GM19372 (cell line): ENCODE measurements around the gene SHC4.
"Not testable (repeated sequence)": the region's sequence is repeated elsewhere in the genome, so short reads cannot be mapped to it uniquely, and the experiment has no call there.

Experiments
- ATAC-seq: cut with Tn5 transposase; IDR thresholded peaks from one replicate; pipeline ENCODE4 v1.9.1; 2021; ENCODE audit warnings: mild to moderate bottlenecking, low read depth, moderate library complexity; ENCODE audit not compliant: unreplicated experiment

Gene SHC4

DNA sequence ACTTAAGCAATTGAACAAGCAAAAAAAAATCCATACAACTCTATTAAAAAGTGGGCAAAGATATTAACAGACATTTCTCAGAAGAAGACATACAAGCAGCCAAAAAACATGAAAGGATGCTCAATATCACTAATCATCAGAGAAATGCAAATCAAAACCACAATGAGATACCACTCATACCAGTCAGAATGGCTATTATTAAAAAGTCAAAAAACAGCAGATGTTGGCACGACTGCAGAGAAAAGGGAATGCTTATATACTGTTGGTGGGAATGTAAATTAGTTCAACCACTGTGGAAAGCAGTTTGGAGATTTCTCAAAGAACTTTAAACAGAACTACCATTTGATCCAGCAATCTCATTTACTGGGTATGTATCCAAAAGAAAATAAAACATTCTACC, 7.2 kb upstream of the SHC4 start:
- ATAC-seq = not testable (repeated sequence)

DNA sequence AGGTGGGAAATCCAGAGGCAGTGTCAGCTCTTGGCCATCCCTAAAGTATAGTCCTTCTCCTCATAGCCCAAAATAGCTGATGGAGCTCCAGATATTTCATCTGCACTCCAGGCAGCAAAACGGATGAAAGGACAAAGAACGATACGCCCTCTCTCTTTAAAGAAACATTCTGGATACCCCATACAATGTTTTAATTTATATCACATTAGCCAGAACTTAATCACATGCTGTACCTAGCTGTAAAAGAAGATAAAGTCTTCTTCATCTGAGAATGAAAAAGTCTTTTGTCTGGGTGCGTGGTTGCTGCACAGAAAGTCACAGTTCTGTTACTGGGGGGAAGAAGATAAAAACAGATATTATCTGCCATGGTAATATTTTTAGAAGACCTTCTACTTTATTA, 4.3 kb upstream of the SHC4 start:
- no peak for ATAC-seq

DNA sequence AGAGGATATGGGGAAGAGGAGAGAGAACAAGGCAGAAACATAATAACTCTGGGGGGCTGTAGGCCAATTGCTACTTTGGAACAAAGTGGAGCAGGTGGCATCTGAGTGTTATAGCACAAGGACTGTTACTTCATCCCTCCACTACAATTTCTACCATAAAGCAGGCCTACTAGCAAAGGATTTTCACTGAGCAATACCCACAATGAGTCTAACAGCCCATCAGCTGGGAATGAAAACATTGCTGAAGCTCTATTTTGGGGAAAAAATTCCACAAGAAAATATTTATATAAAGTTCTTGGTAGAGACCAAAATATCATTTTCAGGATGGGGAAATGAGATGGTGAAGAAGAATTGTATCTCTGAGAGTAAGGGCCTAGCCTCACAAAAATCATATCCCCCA, 3.6 kb upstream of the SHC4 start:
- no peak for ATAC-seq

DNA sequence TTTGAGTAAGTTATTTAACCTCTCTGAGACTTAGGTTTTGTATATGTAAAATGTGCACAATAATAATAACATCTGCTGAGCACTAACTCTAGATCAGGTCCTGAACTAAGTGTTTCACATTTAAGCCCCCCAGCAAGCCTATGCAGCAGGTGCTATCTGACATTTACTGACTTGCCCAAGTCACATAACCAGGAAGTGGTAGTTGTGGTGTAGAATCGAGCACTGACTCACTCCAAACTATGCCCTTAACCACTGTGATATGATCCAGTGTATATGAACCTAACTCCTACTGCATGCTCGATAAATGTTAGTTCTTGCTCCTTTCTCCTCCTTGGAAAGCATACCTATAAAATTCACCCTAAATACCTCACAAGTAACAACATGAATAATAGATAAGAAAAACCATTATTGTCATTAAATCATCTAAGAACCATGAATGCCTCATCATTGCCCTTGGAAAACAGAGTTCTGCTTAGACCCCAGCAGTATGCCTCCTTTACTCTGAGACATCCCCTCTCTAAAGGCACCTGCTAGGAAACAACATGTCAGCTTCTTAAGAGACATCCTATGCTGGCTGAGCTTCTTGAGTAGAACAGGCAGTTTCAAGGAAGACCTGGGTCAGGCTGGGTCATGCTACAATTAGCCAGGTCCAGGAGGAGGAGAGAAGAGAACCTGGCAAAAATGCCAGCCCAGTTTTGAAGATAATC, 3.0 kb upstream of the SHC4 start:
- ATAC-seq = peak; percentile 61

DNA sequence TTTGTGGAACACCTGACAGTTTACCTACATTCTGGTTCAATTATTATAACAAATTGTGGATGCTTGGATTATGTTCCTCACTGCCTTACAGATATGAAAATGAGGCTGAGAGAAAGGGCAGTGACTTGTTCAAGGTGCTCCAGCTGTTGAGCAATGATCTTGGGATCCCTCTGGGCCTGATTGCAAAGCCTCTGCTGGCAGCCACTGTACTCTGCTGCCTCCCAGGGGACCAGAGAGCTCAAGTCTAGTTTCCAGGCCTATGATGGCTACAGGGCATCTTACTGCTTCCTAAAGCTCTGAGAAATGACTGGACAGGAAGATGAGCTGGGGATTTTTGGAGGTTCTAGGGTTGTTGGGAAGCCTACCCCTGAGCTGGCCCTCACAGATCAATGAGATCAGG, 2.3 kb upstream of the SHC4 start:
- peak; percentile 48 for ATAC-seq

DNA sequence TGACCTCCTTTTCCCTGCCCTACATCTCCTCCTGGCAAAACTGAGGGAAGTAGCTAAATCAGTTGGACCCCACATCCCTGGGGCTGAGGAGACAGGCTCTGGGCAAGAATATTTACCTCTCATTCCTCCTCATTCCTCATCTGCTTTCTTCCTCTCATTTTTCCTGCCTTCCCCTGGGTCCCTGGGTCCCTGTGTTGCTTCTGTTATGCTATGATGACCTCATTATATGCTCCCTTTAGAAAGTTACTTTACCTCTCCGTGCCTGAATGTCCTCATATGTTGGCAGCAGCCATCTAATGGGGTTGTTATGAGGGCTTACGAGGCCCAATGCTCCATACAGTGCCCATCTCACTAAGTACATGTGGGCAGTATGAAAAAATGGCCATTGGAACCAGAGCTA, 1.2 kb upstream of the SHC4 start:
- no peak for ATAC-seq

DNA sequence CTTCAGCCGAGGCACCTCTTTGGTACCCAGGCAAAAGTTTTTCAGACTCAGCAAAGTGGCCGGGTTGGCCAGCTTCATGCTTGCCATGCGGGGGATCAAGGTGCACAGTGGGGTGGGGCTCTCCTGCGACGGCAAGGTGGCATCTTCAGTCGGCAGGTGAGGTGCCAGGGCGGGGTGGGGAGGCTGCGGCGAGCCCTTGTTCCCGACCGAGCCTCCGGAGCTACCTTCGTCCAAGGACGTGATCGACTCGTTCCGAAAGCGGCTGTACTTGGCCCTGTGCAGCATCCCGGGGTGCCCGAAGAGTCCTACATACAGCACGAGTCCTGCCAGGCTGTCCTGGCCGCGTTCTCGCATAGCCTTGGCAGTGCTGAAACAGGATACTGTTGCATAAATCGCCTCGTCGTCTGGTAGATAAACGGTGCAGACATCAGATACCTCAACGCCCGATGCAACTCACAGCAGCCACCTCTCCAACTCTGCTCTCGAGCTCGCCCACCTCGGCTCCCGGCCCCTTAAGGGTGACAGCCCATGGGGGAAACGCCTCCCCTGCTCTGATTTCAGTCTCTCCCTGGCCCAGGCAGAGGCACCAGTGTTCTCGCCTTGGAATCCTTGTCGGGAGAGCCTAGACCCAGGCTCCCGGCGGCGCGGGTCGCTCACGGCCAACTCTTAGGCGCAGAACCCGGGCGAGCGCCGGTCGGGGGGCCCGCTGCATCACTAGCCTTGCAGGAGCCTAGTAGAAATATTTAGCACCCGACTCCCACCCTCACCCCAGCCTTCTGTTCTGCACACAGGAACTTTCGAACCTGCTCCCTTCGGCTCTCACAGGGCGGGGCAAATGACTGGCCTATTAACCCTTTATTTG, 826 bp downstream of the SHC4 start:
- ATAC-seq = peak; percentile 9

DNA sequence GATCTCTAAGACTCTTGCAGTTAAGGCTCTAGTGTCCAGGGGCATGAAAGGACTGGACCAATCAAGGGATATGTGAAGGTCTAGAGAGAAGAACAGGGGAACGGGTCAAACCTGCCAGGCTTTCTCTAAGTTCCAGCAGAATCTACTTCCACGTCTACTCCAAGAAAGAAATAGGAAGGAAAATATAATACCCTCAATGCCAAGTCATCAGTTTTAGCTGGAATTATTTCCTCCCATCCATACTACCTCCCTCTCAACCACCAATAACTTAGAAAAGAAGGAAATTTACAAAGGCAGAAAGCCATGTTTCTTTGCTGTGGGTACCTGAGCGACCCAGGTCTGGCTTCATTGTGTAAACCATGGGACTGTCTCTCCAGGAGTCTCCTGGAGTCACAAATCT, 7.8 kb downstream of the SHC4 start:
- no peak for ATAC-seq

DNA sequence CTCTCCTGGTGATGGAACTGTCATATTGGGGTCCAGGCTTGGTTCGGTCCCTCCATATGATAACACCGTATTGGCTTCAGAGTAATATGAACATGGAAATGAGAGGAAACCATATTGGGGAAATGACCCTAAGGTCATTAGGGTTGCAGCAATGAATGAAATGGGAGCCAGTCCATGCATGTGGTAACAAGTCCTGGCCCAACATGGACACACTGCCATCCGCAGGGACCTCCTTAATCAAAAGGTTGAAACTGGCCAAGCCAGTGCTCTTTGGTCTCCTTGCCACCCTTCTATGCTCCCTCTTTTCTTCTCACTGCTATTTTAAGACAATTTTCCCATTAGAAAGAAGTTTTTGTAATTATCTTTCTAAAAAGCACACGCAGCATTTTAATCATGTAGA, 8.3 kb downstream of the SHC4 start:
- no peak for ATAC-seq

DNA sequence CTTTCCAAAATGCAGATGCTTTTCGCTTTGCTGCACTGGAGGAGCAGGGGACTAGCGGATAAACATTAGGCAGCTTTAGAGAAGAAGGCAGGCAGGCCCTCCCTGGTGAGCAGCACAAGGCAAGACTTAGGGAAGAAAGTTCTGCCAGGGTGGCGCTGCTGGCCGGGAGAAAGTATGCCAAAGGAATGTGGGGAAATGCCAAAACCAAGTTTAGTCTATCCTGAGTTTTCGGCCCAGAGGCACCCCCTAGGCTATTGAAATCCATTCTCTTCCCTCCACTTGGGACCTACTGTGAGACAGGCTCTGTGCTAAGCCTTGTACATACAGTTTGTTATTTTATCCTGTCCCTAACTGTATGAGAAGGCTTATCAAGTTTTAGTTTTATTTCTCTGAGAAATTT, 9.2 kb downstream of the SHC4 start:
- ATAC-seq = no peak

DNA sequence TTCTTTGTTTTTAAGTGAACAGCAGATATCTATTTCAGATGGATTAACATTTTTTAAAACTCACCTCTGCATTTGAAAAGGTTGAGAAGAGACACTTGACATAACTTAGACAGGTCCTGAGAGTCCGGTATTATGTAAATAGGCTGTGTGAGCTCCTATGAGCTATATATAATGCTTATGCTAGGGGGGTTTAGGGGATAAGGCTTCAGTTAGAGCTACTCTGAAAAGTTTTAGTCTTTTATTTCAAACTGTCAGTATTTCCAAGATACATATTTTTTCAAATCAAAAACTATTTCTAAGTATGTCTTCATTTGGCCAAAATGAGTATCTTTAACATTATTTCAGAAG, 16.9 kb downstream of the SHC4 start:
- ATAC-seq = no peak

DNA sequence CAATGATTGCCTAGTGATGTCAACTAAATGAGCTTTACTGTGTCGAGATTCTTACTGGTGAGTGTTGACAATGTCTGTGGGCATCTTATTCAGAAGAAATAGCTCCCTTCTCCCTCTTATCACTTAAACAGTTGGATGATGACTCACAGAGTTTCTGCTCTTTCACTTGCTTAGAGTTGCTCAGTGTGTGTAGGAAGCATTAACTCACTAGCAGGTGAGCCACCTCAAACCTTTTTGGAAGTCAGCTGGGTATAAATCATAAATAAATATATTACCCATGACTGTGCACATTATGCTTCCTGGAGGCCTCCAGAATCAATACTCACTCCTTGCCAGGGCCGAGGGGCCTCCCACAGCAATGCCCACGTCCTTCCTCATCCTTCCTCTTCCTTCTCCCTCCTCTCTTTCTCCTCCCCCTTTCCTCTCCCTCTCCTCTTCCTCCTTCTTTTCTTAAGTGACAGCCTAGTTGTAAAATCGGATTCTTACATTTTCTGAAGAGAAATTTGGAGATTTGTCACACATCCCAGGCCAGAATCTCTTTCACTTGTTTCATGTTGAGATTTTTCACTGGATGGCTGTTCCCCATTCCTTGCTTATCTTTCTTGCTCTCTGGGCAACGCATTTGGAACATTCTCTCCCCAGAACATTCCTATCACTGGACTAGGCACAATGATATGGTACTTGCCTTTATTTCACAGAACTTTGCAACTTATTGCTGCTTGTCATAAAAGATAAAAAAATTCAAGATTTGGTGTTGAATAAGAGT, 17.5 kb downstream of the SHC4 start:
- no peak for ATAC-seq

DNA sequence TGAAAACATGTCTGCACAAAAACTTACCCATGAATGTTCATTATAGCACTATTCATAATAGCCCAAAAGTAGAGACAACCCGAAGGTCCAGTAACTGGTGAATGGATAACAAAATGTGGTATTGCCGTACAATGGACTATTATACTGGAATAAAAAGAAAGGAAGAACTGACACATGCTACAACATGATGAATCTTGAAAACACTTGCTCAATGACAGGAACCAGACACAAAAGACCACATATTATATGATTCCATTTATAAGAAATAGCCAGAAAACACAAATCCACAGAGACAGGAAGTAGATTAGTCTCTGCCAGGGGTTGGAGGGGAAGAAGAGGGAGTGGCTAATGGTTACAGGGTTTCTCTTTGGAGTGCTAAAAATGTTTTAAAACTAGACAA, 18.3 kb downstream of the SHC4 start:
- no peak for ATAC-seq

DNA sequence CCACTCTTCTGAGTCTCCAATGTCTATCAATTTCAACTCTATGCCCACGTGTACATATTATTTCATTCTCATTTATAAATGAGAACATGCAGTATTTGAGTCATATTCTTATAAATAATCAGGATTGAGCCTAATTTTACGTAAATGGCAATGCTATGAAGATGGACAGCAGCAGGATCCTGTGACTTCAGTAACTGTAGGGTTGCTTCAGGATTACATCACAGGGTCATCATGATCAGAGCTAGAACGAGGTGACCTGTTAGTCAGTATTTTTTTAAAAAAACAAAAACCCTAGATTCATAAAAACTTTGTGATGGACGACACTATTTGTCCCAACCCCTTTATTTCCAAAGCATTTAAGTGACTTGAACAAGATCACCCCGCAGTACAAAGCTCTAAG, 21.8 kb downstream of the SHC4 start:
- ATAC-seq = no peak

DNA sequence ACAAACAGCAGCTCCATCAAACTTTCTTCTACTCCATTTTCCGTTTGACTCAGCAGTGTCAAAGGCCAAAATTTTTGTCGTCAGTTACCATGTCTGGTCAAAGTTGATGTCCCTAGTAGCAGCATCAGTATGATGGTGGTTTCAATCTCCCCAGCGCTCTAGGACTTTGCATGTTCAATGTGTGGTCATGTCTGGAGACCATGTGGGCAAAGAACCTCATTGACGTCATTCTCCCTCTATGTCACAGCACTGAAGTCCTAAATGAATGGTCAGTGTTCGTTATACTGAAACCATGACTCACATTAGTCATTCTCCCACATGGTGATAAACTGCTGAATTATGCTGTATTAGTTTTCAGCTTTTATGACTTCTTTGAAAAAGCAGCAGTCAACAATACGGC, 23.2 kb downstream of the SHC4 start:
- ATAC-seq = peak; percentile 92

DNA sequence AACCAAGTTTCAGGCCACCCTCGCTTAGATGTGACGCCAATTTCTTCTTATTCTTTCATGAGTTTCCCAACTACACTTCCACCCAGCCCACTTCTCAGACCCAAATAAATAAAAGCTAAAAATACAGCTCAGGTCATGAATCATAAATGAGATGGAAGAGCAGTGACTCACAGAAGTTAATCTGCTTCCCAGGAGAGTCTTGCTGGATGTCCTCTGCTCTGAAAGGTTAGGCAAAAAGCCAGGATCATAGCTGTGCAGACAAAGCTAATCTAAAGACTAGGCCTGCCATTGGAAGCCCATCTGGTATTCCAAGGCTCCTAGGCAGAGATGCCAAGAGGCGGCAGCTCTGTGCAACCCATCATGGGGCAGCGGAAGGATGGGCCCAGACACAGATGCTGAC, 24.1 kb downstream of the SHC4 start:
- ATAC-seq = no peak

DNA sequence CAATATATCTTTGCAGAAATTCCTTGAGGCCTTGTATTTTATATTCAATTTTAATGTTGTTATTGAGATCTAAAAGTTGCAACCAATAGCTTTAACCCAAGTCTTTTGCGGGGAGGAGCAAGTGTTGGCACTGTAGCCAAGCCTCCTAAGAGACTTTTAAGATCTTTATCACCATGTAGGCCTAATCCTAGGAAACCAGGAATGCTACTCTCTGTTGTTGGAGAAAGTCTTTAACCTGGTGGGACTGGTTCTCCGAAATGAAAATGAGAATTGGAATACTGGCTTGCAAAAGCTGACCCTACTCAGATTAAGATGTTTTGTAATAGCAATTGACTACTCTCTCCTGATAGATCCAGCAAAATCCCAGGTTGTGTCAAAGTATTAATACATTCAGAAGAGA, 25.8 kb downstream of the SHC4 start:
- ATAC-seq = no peak

DNA sequence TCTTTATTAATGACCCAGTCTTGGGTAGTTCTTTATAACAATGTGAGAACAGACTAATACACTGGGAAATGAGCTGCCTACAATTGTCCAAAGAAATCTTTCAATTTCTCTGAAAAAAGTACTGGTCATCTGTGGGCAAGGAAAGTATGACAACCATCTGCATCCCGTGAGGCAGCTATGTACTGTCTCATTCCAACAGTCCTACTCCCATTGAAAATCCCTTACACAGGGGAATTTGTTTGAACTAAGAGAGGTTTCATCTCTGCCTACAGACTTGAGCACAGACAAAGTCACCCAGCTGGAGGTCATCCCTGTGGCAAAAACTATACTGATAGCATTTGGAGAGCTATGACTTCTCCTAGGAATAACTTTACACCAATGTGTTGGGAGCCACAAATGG, 27.1 kb downstream of the SHC4 start:
- ATAC-seq = no peak

DNA sequence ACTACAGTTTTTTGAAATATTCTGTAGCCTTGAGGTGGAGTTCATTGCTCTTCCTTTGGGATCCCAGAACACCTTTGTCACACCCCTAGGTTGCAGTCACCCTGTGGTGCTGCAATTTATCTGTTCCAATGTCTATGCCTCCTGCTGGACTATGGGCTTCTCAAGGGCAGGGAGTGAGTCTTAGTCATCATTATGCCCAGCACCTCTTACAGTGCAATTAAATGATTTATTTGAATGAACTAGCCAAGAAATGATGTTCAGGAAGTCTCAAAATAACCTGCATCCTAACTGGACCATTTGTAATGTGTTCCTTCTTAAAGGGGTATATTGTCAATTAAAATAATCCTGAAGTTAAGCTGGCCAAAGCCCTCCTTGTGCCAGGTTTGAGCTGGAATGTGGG, 28.5 kb downstream of the SHC4 start:
- ATAC-seq = no peak

DNA sequence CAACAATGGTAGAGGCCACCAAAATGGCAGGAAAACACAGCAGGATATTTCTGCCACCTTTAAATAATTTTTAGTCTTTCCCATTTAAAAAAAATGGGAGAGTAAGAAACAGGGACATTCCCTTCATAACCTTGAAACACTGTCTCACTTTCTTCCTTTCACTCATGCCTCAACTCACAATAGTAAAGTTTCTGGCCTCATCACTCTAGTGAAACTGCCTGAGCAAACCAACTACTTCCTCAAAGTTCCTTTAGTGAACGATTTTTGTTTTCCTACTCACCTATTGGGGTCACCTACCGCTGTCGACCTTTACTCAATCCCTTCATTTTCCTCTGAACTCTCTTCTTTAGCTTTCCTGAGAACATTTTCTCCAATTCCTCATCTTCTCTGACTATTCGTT, 33.0 kb downstream of the SHC4 start:
- no peak for ATAC-seq

DNA sequence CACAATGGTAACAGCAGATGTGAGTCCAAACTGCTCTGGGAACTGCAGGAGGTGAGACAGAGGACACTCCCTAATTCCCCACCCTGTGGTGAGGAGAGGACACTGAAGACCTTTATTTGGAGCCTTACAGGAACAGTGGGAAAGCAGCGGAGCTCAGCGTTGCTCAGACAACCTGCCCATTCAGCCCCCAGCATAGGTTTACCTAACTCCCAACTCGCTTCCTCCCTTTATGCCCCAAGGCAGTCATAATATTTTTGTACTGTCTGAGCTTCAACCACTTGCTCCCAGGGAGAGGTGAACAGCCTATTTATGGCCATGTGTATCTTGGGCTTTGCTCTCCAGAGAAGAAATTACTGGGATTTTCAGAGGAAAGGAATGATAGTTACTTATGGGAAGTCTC, 34.1 kb downstream of the SHC4 start:
- no peak for ATAC-seq
